SH-SY5Y (cell line): ENCODE results near the gene MEIS2.

Experiments used
- GATA2 ChIP-seq: IDR thresholded peaks from 2 replicates; pipeline ENCODE4 v1.6.1; 2011; ENCODE audit warnings: mild to moderate bottlenecking, low read depth, low read length
- GATA3 ChIP-seq: IDR thresholded peaks from 2 replicates; pipeline ENCODE4 v1.6.1; 2011; ENCODE audit warnings: low read depth, mild to moderate bottlenecking, low read length, moderate library complexity

MEIS2 gene

GRCh38 chr15:37038716-37039106, 61.6 kb downstream of the MEIS2 start:
- TF ChIP-seq GATA3 = no peak
- no peak for TF ChIP-seq GATA2

- TF ChIP-seq GATA2 (no peak), GATA3 (no peak)
These were observed 62.3 kb downstream of the MEIS2 start for GRCh38 chr15:37037850-37038715.

- TF ChIP-seq GATA2 = peak; percentile 20; the same call in 1 of the 2 replicates
- no peak for TF ChIP-seq GATA3
These were observed 63.2 kb downstream of the MEIS2 start for GRCh38 chr15:37037071-37037655.

- TF ChIP-seq GATA3 (no peak), GATA2 (no peak)
These were observed 65.3 kb downstream of the MEIS2 start for GRCh38 chr15:37034835-37035748.

GRCh38 chr15:37034392-37034791, 66.0 kb downstream of the MEIS2 start:
- TF ChIP-seq GATA3 = no peak
- no peak for TF ChIP-seq GATA2

GRCh38 chr15:37032091-37032775, 68.1 kb downstream of the MEIS2 start:
- TF ChIP-seq GATA2 = no peak
- TF ChIP-seq GATA3 = no peak

- TF ChIP-seq GATA3 (no peak), GATA2 (no peak)
These were observed 69.2 kb downstream of the MEIS2 start for GRCh38 chr15:37031198-37031597.

GRCh38 chr15:37028625-37029296, 71.6 kb downstream of the MEIS2 start:
- no peak for TF ChIP-seq GATA2
- TF ChIP-seq GATA3 = no peak

- no peak for TF ChIP-seq GATA2
- no peak for TF ChIP-seq GATA3
These were observed 79.5 kb downstream of the MEIS2 start for GRCh38 chr15:37020852-37021251.

- TF ChIP-seq GATA3 (no peak), GATA2 (0 out of 2 replicates have a peak, but pooled peaks have one; percentile 26)
These were observed 80.6 kb downstream of the MEIS2 start for GRCh38 chr15:37019479-37020433.

- TF ChIP-seq GATA3 (no peak), GATA2 (no peak)
These were observed 83.2 kb downstream of the MEIS2 start for GRCh38 chr15:37017031-37017625.

- no peak for TF ChIP-seq GATA3
- no peak for TF ChIP-seq GATA2
These were observed 84.1 kb downstream of the MEIS2 start for GRCh38 chr15:37016231-37016630.

- TF ChIP-seq GATA2 (no peak), GATA3 (no peak)
These were observed 84.9 kb downstream of the MEIS2 start for GRCh38 chr15:37015451-37015850.
